SU-DHL-6 (cell line): ENCODE measurements around the gene PPP1R13L.

Experiments used
- H2AFZ ChIP-seq: fragments of 200-600 bp; sonication (generic); 2 replicates; pipeline ENCODE4 v1.6.1; 2014; ENCODE audit warnings: low read depth, mild to moderate bottlenecking, moderate library complexity, mixed read lengths, antibody characterized with exemption, low read length; ENCODE audit not compliant: severe bottlenecking
- H3F3A ChIP-seq: fragments of 200-600 bp; shearing (Covaris generic); 2 replicates; pipeline ENCODE4 v1.6.0; 2016; ENCODE audit warnings: antibody characterized with exemption, mild to moderate bottlenecking; ENCODE audit not compliant: insufficient read depth
- H3K27ac ChIP-seq: fragments of 200-600 bp; sonication (generic); 2 replicates; pipeline ENCODE4 v1.5.1; 2016; ENCODE audit warnings: low read depth, mild to moderate bottlenecking, low read length, moderate library complexity, mixed read lengths
- H3K27me3 ChIP-seq: fragments of 200-600 bp; sonication (generic), shearing (Covaris generic); 2 replicates; pipeline ENCODE4 v1.6.0; 2014; ENCODE audit warnings: mild to moderate bottlenecking, low read length
- H3K36me3 ChIP-seq: fragments of 200-600 bp; sonication (generic); 2 replicates; pipeline ENCODE4 v1.6.1; 2014; ENCODE audit warnings: mild to moderate bottlenecking, low read length, mixed read lengths
- H3K4me2 ChIP-seq: fragments of 300-600, 200-600 bp; shearing (Covaris generic), sonication (generic); 2 replicates; pipeline ENCODE4 v1.6.0; 2014; ENCODE audit warnings: low read length, low read depth, mild to moderate bottlenecking; ENCODE audit not compliant: poor library complexity, severe bottlenecking
- H3K4me3 ChIP-seq: fragments of 200-600 bp; sonication (generic); 2 replicates; pipeline ENCODE4 v1.5.1; 2014; ENCODE audit warnings: antibody characterized with exemption, low read length, mild to moderate bottlenecking, mixed read lengths; ENCODE audit not compliant: insufficient read depth, poor library complexity, severe bottlenecking
- H3K79me2 ChIP-seq: fragments of 200-600 bp; sonication (generic); 2 replicates; pipeline ENCODE4 v1.6.1; 2014; ENCODE audit warnings: mild to moderate bottlenecking, low read length, moderate library complexity; ENCODE audit not compliant: insufficient read depth
- H3K9ac ChIP-seq: fragments of 200-600 bp; sonication (generic); 2 replicates; pipeline ENCODE4 v1.7.0; 2014; ENCODE audit warnings: mild to moderate bottlenecking, low read length
- H3K9me2 ChIP-seq: fragments of 200-600 bp; sonication (generic); replicated peaks from 2 replicates; pipeline ENCODE4 v1.6.1; 2014; ENCODE audit warnings: low read length; ENCODE audit not compliant: insufficient read depth
- H3K9me3 ChIP-seq: fragments of 200-600 bp; sonication (generic); 2 replicates; pipeline ENCODE4 v1.6.1; 2014; ENCODE audit warnings: low read length, mixed read lengths; ENCODE audit not compliant: insufficient read depth
- H4K20me1 ChIP-seq: fragments of 200-600 bp; sonication (generic); 2 replicates; pipeline ENCODE4 v1.6.1; 2014; ENCODE audit warnings: low read depth, mild to moderate bottlenecking, antibody characterized with exemption, low read length, moderate library complexity, mixed read lengths
- EZH2phosphoT487 ChIP-seq: fragments of 200-600 bp; sonication (generic), shearing (Covaris generic); conservative IDR thresholded peaks from 2 replicates; pipeline ENCODE4 v1.6.1; 2018; ENCODE audit warnings: mild to moderate bottlenecking, antibody characterized with exemption, low read length, moderate library complexity, mixed read lengths
- TF ChIP-seq, protein P1 (sequence below): fragments of 200-600 bp; sonication (generic); IDR thresholded peaks from one replicate; pipeline ENCODE4 v1.5.1; 2017; ENCODE audit warnings: antibody characterized with exemption, mild to moderate bottlenecking, low read length, moderate library complexity; ENCODE audit not compliant: insufficient read depth, poor library complexity, severe bottlenecking

The PPP1R13L gene

DNA sequence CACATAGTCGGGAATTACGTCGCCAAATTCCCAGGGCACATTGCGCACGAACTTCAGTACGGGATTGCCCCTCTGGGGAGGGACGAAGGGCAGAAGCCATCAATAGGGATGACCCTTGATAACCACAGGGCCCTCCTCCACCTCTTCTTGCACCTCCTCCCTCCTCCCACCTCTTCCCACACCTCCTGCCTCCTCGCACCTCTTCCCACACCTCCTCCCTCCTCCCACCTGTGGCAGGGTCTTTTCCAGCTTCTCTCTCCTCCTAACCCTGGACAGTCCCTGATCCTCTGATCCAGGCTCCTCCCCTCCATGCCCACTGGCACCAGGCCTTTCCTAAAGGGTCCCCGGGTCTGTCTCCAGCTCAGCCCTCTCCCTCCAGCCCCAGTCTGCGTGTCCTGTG, 15.5 kb upstream of the PPP1R13L start:
- H2AFZ ChIP-seq = no peak overlapping the region
- no peaks in the 10 kb centered on the region for H4K20me1 ChIP-seq
- TF ChIP-seq, protein P1, sequence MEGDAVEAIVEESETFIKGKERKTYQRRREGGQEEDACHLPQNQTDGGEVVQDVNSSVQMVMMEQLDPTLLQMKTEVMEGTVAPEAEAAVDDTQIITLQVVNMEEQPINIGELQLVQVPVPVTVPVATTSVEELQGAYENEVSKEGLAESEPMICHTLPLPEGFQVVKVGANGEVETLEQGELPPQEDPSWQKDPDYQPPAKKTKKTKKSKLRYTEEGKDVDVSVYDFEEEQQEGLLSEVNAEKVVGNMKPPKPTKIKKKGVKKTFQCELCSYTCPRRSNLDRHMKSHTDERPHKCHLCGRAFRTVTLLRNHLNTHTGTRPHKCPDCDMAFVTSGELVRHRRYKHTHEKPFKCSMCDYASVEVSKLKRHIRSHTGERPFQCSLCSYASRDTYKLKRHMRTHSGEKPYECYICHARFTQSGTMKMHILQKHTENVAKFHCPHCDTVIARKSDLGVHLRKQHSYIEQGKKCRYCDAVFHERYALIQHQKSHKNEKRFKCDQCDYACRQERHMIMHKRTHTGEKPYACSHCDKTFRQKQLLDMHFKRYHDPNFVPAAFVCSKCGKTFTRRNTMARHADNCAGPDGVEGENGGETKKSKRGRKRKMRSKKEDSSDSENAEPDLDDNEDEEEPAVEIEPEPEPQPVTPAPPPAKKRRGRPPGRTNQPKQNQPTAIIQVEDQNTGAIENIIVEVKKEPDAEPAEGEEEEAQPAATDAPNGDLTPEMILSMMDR = no peak
- TF ChIP-seq EZH2phosphoT487 = no peak
- H3K36me3 ChIP-seq = no peaks in the 10 kb centered on the region
- H3K79me2 ChIP-seq = no peaks in the 10 kb centered on the region
- H3K9me3 ChIP-seq = no peaks in the 10 kb centered on the region
- H3K9me2 ChIP-seq = no peaks in the 10 kb centered on the region
- H3F3A ChIP-seq = peaks cover 15% of the 10 kb centered on the region
- H3K9ac ChIP-seq = no peak overlapping the region
- no peaks in the 10 kb centered on the region for H3K27me3 ChIP-seq
- peak overlapping the region; percentile 75 for H3K27ac ChIP-seq
- peak overlapping the region; percentile 49 for H3K4me2 ChIP-seq
- no peak overlapping the region for H3K4me3 ChIP-seq

DNA sequence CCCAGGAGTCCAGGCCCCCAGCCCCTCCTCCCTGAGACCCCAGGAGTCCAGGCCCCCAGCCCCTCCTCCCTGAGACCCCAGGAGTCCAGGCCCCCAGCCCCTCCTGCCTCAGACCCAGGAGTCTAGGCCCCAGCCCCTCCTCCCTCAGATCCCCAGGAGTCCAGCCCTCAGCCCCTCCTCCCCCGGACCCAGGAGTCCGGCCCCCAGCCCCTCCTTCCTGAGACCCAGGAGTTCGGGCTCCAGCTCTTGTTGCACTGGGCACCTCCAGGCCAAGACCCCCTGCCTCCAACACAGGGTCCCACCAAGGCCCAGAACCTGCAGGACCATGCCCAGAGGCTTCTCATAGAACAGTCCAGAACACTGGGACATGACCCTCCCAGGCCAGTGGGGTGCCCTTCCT, 15.0 kb upstream of the PPP1R13L start:
- no peaks in the 10 kb centered on the region for H3K9me2 ChIP-seq
- peak overlapping the region; percentile 49 for H3K4me2 ChIP-seq
- H3K27me3 ChIP-seq = no peaks in the 10 kb centered on the region
- H2AFZ ChIP-seq = no peak overlapping the region
- H3K79me2 ChIP-seq = no peaks in the 10 kb centered on the region
- H3K9me3 ChIP-seq = no peaks in the 10 kb centered on the region
- peak overlapping the region; percentile 75 for H3K27ac ChIP-seq
- no peaks in the 10 kb centered on the region for H4K20me1 ChIP-seq
- peaks cover 15% of the 10 kb centered on the region for H3F3A ChIP-seq
- TF ChIP-seq, protein P1 = no peak
- no peak for TF ChIP-seq EZH2phosphoT487
- no peaks in the 10 kb centered on the region for H3K36me3 ChIP-seq
- peak overlapping the region; percentile 3 for H3K4me3 ChIP-seq
- H3K9ac ChIP-seq = peak overlapping the region; percentile 42

DNA sequence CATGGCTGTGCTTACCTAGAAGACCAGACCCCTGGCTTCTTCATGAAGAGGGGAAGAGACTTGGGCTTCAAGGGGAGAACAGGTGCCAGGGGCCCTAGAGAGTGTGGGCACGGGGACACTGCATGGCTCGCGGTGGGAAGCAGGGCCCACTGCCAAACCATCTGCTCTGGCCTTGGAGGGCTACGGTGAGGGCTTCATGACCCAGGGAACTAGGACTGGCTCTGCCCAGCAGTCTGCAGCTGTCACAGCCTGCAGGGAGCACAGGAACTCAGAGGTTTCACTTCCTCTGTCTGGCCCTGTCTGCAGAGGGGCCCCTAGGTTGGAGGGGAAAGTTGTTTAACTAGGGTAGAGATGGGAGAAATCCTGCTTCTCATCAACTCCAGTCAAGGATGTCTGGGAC, 14.5 kb upstream of the PPP1R13L start:
- Histone ChIP-seq H3K4me2 (peak overlapping the region; percentile 49), H3K27me3 (no peaks in the 10 kb centered on the region), H2AFZ (no peak overlapping the region), H4K20me1 (no peaks in the 10 kb centered on the region), H3K4me3 (peak overlapping the region; percentile 2), H3K9ac (peak overlapping the region; percentile 42), H3K9me2 (no peaks in the 10 kb centered on the region), H3K36me3 (no peaks in the 10 kb centered on the region), H3F3A (peaks cover 11% of the 10 kb centered on the region), H3K9me3 (no peaks in the 10 kb centered on the region), H3K79me2 (no peaks in the 10 kb centered on the region), H3K27ac (peak overlapping the region; percentile 75)
- TF ChIP-seq EZH2phosphoT487 = no peak
- TF ChIP-seq, protein P1 = no peak
